Astrocyte (in vitro differentiated cells and primary cell): ENCODE data around the gene STXBP1.

Experiments used
- CTCF ChIP-seq: IDR thresholded peaks from 2 replicates; pipeline ENCODE4 v1.5.1; 2011; ENCODE audit warnings: low read depth, mild to moderate bottlenecking, inconsistent platforms, low read length, moderate library complexity; ENCODE audit not compliant: insufficient read depth
- EZH2 ChIP-seq: IDR thresholded peaks from 2 replicates; pipeline ENCODE4 v1.6.1; 2012; ENCODE audit warnings: mild to moderate bottlenecking, low read length, inconsistent platforms; ENCODE audit not compliant: insufficient read depth

- TF ChIP-seq CTCF: no peak
- TF ChIP-seq EZH2: no peak
These were observed 103.6 kb downstream of the STXBP1 start, which contains the start of the genes PTRH1 and TTC16 for GRCh38 chr9:127715470-127716337.
